GM23248 (cell line): ENCODE results near the gene PEPD. TPM values are rescaled to one million over a fixed set of nuclear protein-coding genes. Genes with fewer than 3 reads are reported as not detected.

Source experiments
- DNase-seq: peaks from one replicate; pipeline ENCODE4 v3.0.0-alpha.2; 2015
- H2AFZ ChIP-seq: fragments of 200-600 bp; sonication (generic); 2 replicates; pipeline ENCODE4 v1.6.1; 2016; ENCODE audit warnings: antibody characterized with exemption
- H3F3A ChIP-seq: fragments of 200-600 bp; sonication (generic); 2 replicates; pipeline ENCODE4 v1.6.1; 2016; ENCODE audit warnings: mild to moderate bottlenecking, antibody characterized with exemption, mixed run types; ENCODE audit not compliant: insufficient read depth
- H3K27ac ChIP-seq: fragments of 200-600 bp; sonication (generic); 2 replicates; pipeline ENCODE4 v1.5.1; 2016; ENCODE audit warnings: mild to moderate bottlenecking
- H3K27me3 ChIP-seq: fragments of 200-600 bp; sonication (generic); replicated peaks from 2 replicates; pipeline ENCODE4 v1.6.1; 2016; ENCODE audit warnings: mild to moderate bottlenecking; ENCODE audit not compliant: insufficient read depth
- H3K36me3 ChIP-seq: fragments of 200-600 bp; sonication (generic); 2 replicates; pipeline ENCODE4 v1.6.1; 2016; ENCODE audit warnings: low read depth, mild to moderate bottlenecking
- H3K4me1 ChIP-seq: fragments of 200-600 bp; sonication (generic); 2 replicates; pipeline ENCODE4 v1.6.1; 2016; ENCODE audit warnings: mild to moderate bottlenecking; ENCODE audit not compliant: insufficient read depth
- H3K4me2 ChIP-seq: fragments of 200-600 bp; sonication (generic); one replicate; pipeline ENCODE4 v1.6.1; 2016; ENCODE audit warnings: mild to moderate bottlenecking; ENCODE audit not compliant: unreplicated experiment
- H3K4me3 ChIP-seq: fragments of 200-600 bp; sonication (generic); 2 replicates; pipeline ENCODE4 v1.5.1; 2016; ENCODE audit warnings: mild to moderate bottlenecking
- H3K79me2 ChIP-seq: fragments of 200-600 bp; sonication (generic); 2 replicates; pipeline ENCODE4 v1.6.1; 2016; ENCODE audit warnings: mild to moderate bottlenecking; ENCODE audit not compliant: insufficient read depth
- H3K9ac ChIP-seq: fragments of 200-600 bp; sonication (generic); 2 replicates; pipeline ENCODE4 v1.6.1; 2016; ENCODE audit warnings: mild to moderate bottlenecking
- H3K9me2 ChIP-seq: fragments of 200-600 bp; sonication (generic); 2 replicates; pipeline ENCODE4 v1.6.1; 2016; ENCODE audit warnings: mixed run types, mild to moderate bottlenecking, moderate library complexity; ENCODE audit not compliant: insufficient read depth
- H3K9me3 ChIP-seq: fragments of 200-600 bp; sonication (generic); one replicate; pipeline ENCODE4 v1.6.1; 2017; ENCODE audit warnings: low read depth
- H4K20me1 ChIP-seq: fragments of 200-600 bp; sonication (generic); 2 replicates; pipeline ENCODE4 v1.6.0; 2016; ENCODE audit not compliant: insufficient read depth
- EZH2 ChIP-seq: fragments of 200-600 bp; sonication (generic); IDR thresholded peaks from 2 replicates; pipeline ENCODE4 v1.6.1; 2018; ENCODE audit warnings: antibody characterized with exemption, mild to moderate bottlenecking; ENCODE audit not compliant: insufficient read depth, poor library complexity, severe bottlenecking
- EZH2phosphoT487 ChIP-seq: fragments of 200-600 bp; sonication (generic); IDR thresholded peaks from 2 replicates; pipeline ENCODE4 v1.6.1; 2018; ENCODE audit warnings: antibody characterized with exemption, moderate library complexity, mild to moderate bottlenecking, low read depth; ENCODE audit not compliant: insufficient read depth
- WGBS, 2 experiments: methylation state at CpG; one replicate each; pipeline ENCODE4 v1.1.6; 2015 to 2017; ENCODE audit warnings: low lambda C conversion rate in 2 of 2, low coverage in 1 of 2; ENCODE audit errors: missing lambda C conversion rate in 2 of 2; 5-methylcytosine and 5-hydroxymethylcytosine counted together
- in situ Hi-C: fragments of 300-500 bp; cut with MboI; formaldehyde crosslinking; loops from 2 replicates; pipeline ENCODE4 v1.15.0; 2020
- polyA plus RNA-seq: library from polyadenylated mRNA; unstranded; fragments of >200 nt; fragmentation: Nextera tagmentation; extraction: Ambion mirVana; gene quantifications from 2 replicates; pipeline ENCODE4 v1.2.1, GENCODE V29; 2016
- total RNA-seq: library from RNA; depleted of rRNA; stranded (reverse); fragments of >200 nt; shearing (Covaris generic); gene quantifications from 2 replicates; pipeline ENCODE4 v1.2.3, GENCODE V29; 2014

PEPD gene
- total and polyA plus RNA-seq, 2 experiments from 2014 or later, result 54.8 to 86.5 TPM

DNA sequence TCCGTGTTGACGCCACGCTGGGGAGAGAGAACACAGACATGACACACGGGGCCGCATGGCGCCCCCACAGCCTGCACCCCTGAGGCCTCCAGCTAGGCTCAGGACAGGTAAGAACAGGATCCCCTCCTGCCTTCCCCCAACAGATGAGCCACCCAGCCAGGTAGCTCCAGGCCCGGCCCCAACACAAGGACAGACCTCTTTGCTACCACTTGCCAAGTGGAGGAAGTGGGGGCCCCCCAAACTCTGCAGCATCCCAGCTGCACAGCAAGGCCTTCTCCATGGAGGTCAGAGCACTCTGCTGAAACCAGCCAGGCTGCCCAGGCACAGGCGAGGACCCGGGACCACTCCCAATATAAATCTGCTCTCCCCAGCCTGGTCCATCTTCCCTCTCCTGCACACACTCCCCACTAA is 31.5 kb downstream of the PEPD start:
- Histone ChIP-seq H3K36me3 (no peaks in the 10 kb centered on the region), H3K4me2 (no peak overlapping the region), H3K27ac (no peak overlapping the region), H3F3A (no peaks in the 10 kb centered on the region), H3K27me3 (no peaks in the 10 kb centered on the region), H3K9ac (no peak overlapping the region), H3K4me1 (no peaks in the 10 kb centered on the region), H3K9me2 (no peaks in the 10 kb centered on the region), H3K9me3 (no peaks in the 10 kb centered on the region), H4K20me1 (no peaks in the 10 kb centered on the region), H3K79me2 (no peaks in the 10 kb centered on the region), H2AFZ (no peak overlapping the region), H3K4me3 (no peak overlapping the region)
- WGBS, 2 experiments, result 92 to 93% methylated on average over 9 of the region's 9 CpGs
- TF ChIP-seq EZH2phosphoT487 (no peak), EZH2 (no peak)
- in situ Hi-C loops, result no loop called here
- no peak for DNase-seq

DNA sequence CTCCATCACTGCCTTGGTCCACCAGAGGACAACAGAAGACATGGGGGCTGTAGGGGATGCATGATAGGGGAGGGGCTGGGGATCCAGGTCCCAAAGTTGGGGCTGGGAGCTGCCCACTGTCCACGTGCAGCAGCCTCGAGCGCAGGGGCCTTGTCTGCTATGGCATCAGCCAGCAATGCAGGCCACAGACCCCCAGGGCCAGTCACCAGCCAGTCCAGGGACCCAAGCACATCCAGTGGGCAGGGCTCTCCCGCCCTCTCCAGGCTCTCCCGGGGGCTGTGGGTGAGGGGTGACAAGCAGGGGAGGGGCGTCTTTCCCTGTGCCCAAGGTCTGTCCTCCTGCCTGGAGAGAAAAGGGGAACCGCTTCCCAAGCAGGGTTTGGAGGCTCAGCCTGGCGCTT is 32.8 kb downstream of the PEPD start:
- no peaks in the 10 kb centered on the region for H3K9me3 ChIP-seq
- no peak overlapping the region for H3K9ac ChIP-seq
- no peaks in the 10 kb centered on the region for H3K36me3 ChIP-seq
- no peaks in the 10 kb centered on the region for H3K79me2 ChIP-seq
- no peaks in the 10 kb centered on the region for H3F3A ChIP-seq
- no peaks in the 10 kb centered on the region for H3K9me2 ChIP-seq
- no peak overlapping the region for H2AFZ ChIP-seq
- no peak overlapping the region for H3K27ac ChIP-seq
- H3K27me3 ChIP-seq, result no peaks in the 10 kb centered on the region
- H3K4me2 ChIP-seq, result no peak overlapping the region
- WGBS, 2 experiments, result 91 to 96% methylated on average over 6 to 8 of the region's 8 CpGs
- in situ Hi-C loops, result no loop called here
- no peaks in the 10 kb centered on the region for H3K4me1 ChIP-seq
- no peak for DNase-seq
- no peaks in the 10 kb centered on the region for H4K20me1 ChIP-seq
- no peak overlapping the region for H3K4me3 ChIP-seq
- TF ChIP-seq EZH2phosphoT487 (no peak), EZH2 (no peak)

DNA sequence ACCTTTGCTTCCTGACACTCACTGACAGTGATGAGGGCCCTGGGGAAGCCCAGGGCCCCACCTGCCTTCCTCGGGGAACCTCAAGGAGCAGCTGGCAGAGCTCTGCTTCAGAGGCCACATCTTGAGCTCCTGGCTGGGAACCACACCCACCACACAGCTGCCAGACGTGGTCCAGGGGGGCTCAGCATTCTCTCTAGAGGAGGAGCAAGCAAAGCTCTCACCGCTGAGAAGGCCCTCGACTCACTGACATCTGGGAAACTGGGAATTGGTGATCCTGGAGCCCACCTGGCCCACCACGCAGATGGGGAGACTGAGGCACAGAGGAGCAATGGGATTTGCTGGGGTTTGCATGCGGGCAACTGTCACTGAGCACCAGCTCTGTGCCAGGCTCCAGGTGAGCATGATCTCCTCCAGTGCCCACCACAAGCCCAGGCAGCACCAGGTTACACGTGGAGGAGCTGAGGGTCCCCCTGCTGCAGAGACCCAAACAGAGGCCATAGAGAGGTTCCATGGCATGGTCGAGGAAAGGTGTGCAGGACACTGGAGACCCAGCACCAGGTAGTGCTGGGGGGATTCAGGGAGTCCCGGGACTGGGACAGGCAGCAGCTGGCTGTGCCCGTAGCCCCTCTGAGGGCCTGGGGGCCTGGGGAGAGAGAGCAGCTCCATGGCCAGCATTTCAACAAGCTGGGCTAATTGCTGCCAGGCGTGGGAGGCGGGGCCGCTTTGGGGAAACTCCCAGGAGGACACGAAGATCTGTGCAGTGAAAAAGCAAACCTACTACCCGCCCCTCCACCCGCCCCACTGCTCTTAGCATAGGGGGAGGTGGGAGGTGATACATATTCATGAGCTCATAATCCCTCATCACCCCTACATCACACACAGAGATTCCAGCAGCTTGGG is 33.4 kb downstream of the PEPD start:
- DNase-seq, result no peak
- no peak overlapping the region for H2AFZ ChIP-seq
- no peaks in the 10 kb centered on the region for H3K27me3 ChIP-seq
- H4K20me1 ChIP-seq, result no peaks in the 10 kb centered on the region
- H3K79me2 ChIP-seq, result no peaks in the 10 kb centered on the region
- H3F3A ChIP-seq, result no peaks in the 10 kb centered on the region
- WGBS, 2 experiments, result 70 to 80% methylated on average over 16 of the region's 16 CpGs
- H3K9me2 ChIP-seq, result no peaks in the 10 kb centered on the region
- in situ Hi-C loops, result no loop called here
- TF ChIP-seq EZH2phosphoT487 (no peak), EZH2 (no peak)
- no peak overlapping the region for H3K9ac ChIP-seq
- H3K4me3 ChIP-seq, result no peak overlapping the region
- no peaks in the 10 kb centered on the region for H3K4me1 ChIP-seq
- H3K27ac ChIP-seq, result no peak overlapping the region
- no peaks in the 10 kb centered on the region for H3K9me3 ChIP-seq
- H3K4me2 ChIP-seq, result no peak overlapping the region
- no peaks in the 10 kb centered on the region for H3K36me3 ChIP-seq

DNA sequence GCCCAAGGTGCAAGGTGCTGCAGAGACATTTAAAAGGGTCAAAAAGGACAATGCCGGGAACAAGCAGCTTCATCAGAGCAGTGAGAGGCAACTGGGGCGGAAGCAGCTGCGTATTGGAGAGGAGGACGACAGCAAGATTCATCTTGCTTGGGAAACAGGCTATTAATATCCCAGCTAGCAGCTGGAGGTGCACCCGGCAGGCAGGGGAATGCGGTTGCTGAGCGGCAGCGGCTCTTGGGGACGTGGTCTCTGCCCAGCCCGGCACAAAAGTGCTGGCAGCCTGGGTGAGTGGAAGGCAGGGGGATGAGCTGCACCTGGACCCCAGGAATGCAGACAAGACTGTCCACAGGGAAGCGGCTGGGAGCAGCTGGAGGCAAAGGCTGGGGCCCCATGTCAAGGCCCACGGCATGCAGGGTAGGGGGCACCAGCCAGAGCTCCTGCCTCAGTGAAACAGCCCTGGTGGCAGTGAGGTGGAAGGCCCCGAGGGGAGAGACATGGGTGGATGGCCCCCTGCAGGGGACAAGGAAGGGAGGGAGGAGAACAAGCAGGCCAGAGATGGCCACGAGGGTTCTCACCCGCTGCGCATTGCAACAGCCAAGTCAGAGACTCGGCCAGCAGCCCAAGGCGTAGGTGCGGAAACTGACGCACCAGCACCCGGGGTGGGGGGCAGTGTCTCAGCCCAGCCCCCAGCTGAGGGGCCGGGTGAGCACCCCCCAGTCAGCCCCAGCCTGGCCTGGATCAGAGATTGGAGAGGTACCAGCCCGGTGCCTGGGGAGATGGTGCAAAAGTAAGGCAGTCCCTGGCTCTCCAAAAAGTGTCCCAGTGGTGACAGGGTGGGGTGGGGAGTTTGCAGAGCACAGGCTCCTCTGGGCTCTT is 34.4 kb downstream of the PEPD start:
- Histone ChIP-seq H3K9ac (no peak overlapping the region), H3K4me1 (no peaks in the 10 kb centered on the region), H2AFZ (no peak overlapping the region), H3K9me2 (no peaks in the 10 kb centered on the region), H3F3A (no peaks in the 10 kb centered on the region), H4K20me1 (no peaks in the 10 kb centered on the region), H3K4me3 (no peak overlapping the region), H3K27me3 (no peaks in the 10 kb centered on the region), H3K36me3 (no peaks in the 10 kb centered on the region), H3K9me3 (no peaks in the 10 kb centered on the region), H3K4me2 (no peak overlapping the region), H3K27ac (no peak overlapping the region), H3K79me2 (no peaks in the 10 kb centered on the region)
- in situ Hi-C loops, result no loop called here
- DNase-seq, result no peak
- WGBS, 2 experiments, result 86 to 92% methylated on average over 21 to 23 of the region's 23 CpGs
- no peak for TF ChIP-seq EZH2
- TF ChIP-seq EZH2phosphoT487, result no peak
